Measurements from ENCODE around the gene MTO1.
"Not testable (repeated sequence)": the region's sequence is repeated elsewhere in the genome, so short reads cannot be mapped to it uniquely, and the experiment has no call there.

Gene MTO1

GRCh38 chr6:73542891-73543290 is 81.4 kb downstream of the MTO1 start:
- no peak overlapping the region for H3K4me2 ChIP-seq (ENCODE audit: low read length)
- H3K36me3 ChIP-seq (replicated peaks; ENCODE audit: low read depth, low read length), result no peaks in the 10 kb centered on the region
- H3K27ac ChIP-seq (ENCODE audit: low read length), result no peak overlapping the region
- H3K79me2 ChIP-seq (ENCODE audit: low read length), result no peaks in the 10 kb centered on the region
- no peak overlapping the region for H3K9ac ChIP-seq (ENCODE audit: low read length)
- no peak overlapping the region for H3K4me3 ChIP-seq (ENCODE audit: low read length)
- TF ChIP-seq EZH2phosphoT487 (IDR thresholded peaks at IDR 0.05; ENCODE audit: low read depth) (no peak), CTCF (IDR thresholded peaks at IDR 0.05; ENCODE audit: low read depth, low read length) (no peak)
- H4K20me1 ChIP-seq (ENCODE audit: insufficient read depth, low read length), result no peaks in the 10 kb centered on the region
- no peaks in the 10 kb centered on the region for H3K9me3 ChIP-seq (ENCODE audit: insufficient read depth, low read length)
- no peaks in the 10 kb centered on the region for H3K27me3 ChIP-seq (ENCODE audit: low read depth, low read length)
- no peak overlapping the region for H2AFZ ChIP-seq (ENCODE audit: low read depth, low read length)
- no peaks in the 10 kb centered on the region for H3K4me1 ChIP-seq (ENCODE audit: low read length)

GRCh38 chr6:73547036-73547435 is 85.5 kb downstream of the MTO1 start:
- Histone ChIP-seq H3K4me2 (ENCODE audit: low read length) (no peak overlapping the region), H3K79me2 (ENCODE audit: low read length) (no peaks in the 10 kb centered on the region), H2AFZ (ENCODE audit: low read depth, low read length) (no peak overlapping the region), H3K27ac (ENCODE audit: low read length) (no peak overlapping the region), H3K36me3 (replicated peaks; ENCODE audit: low read depth, low read length) (no peaks in the 10 kb centered on the region), H3K9me3 (ENCODE audit: insufficient read depth, low read length) (no peaks in the 10 kb centered on the region), H4K20me1 (ENCODE audit: insufficient read depth, low read length) (no peaks in the 10 kb centered on the region), H3K4me3 (ENCODE audit: low read length) (no peak overlapping the region), H3K27me3 (ENCODE audit: low read depth, low read length) (no peaks in the 10 kb centered on the region), H3K4me1 (ENCODE audit: low read length) (no peaks in the 10 kb centered on the region), H3K9ac (ENCODE audit: low read length) (no peak overlapping the region)
- TF ChIP-seq EZH2phosphoT487 (IDR thresholded peaks at IDR 0.05; ENCODE audit: low read depth) (no peak), CTCF (IDR thresholded peaks at IDR 0.05; ENCODE audit: low read depth, low read length) (no peak)

GRCh38 chr6:73548458-73549446 is 87.2 kb downstream of the MTO1 start:
- Histone ChIP-seq H3K4me1 (ENCODE audit: low read length) (no peaks in the 10 kb centered on the region), H3K9ac (ENCODE audit: low read length) (no peak overlapping the region), H2AFZ (ENCODE audit: low read depth, low read length) (no peak overlapping the region), H3K4me3 (ENCODE audit: low read length) (no peak overlapping the region), H3K36me3 (replicated peaks; ENCODE audit: low read depth, low read length) (no peaks in the 10 kb centered on the region), H3K4me2 (ENCODE audit: low read length) (no peak overlapping the region), H3K27me3 (ENCODE audit: low read depth, low read length) (no peaks in the 10 kb centered on the region), H3K9me3 (ENCODE audit: insufficient read depth, low read length) (no peaks in the 10 kb centered on the region), H3K27ac (ENCODE audit: low read length) (no peak overlapping the region), H3K79me2 (ENCODE audit: low read length) (no peaks in the 10 kb centered on the region), H4K20me1 (ENCODE audit: insufficient read depth, low read length) (no peaks in the 10 kb centered on the region)
- peak; percentile 38 for TF ChIP-seq CTCF (IDR thresholded peaks at IDR 0.05; ENCODE audit: low read depth, low read length)
- no peak for TF ChIP-seq EZH2phosphoT487 (IDR thresholded peaks at IDR 0.05; ENCODE audit: low read depth)

GRCh38 chr6:73551115-73551514 is 89.6 kb downstream of the MTO1 start:
- not testable (repeated sequence) for H3K9me3 ChIP-seq (ENCODE audit: insufficient read depth, low read length); H3K27ac ChIP-seq (ENCODE audit: low read length); H3K79me2 ChIP-seq (ENCODE audit: low read length); H3K36me3 ChIP-seq (replicated peaks; ENCODE audit: low read depth, low read length); H3K4me1 ChIP-seq (ENCODE audit: low read length); H3K4me2 ChIP-seq (ENCODE audit: low read length); H3K4me3 ChIP-seq (ENCODE audit: low read length); H4K20me1 ChIP-seq (ENCODE audit: insufficient read depth, low read length); H3K27me3 ChIP-seq (ENCODE audit: low read depth, low read length); H2AFZ ChIP-seq (ENCODE audit: low read depth, low read length); H3K9ac ChIP-seq (ENCODE audit: low read length)

- not testable (repeated sequence) for H3K27ac ChIP-seq (ENCODE audit: low read length); H4K20me1 ChIP-seq (ENCODE audit: insufficient read depth, low read length); H2AFZ ChIP-seq (ENCODE audit: low read depth, low read length); H3K9ac ChIP-seq (ENCODE audit: low read length); H3K27me3 ChIP-seq (ENCODE audit: low read depth, low read length); H3K4me2 ChIP-seq (ENCODE audit: low read length); H3K79me2 ChIP-seq (ENCODE audit: low read length); H3K36me3 ChIP-seq (replicated peaks; ENCODE audit: low read depth, low read length); H3K9me3 ChIP-seq (ENCODE audit: insufficient read depth, low read length); H3K4me3 ChIP-seq (ENCODE audit: low read length)
- peaks cover 29% of the 10 kb centered on the region for H3K4me1 ChIP-seq (ENCODE audit: low read length)
These were observed 93.9 kb downstream of the MTO1 start for GRCh38 chr6:73555380-73555949.
